WTC11 (cell line): ENCODE data around the gene STARD13.

Experiments used
- MAX ChIP-seq: sonication (generic); formaldehyde crosslinking; IDR thresholded peaks from 2 replicates; pipeline ENCODE4 v1.8.0; 2022; ENCODE audit warnings: mild to moderate bottlenecking, missing genetic modification reagents
- NR3C1 ChIP-seq: sonication (generic); formaldehyde crosslinking; conservative IDR thresholded peaks from 2 replicates; pipeline ENCODE4 v1.8.1; 2023; ENCODE audit warnings: low read depth, mild to moderate bottlenecking, missing genetic modification reagents
- ZMAT4 ChIP-seq: fragments of 250-450 bp; sonication (Bioruptor Pico); IDR thresholded peaks from 2 replicates; pipeline ENCODE4 v1.9.0; 2021; ENCODE audit warnings: mild to moderate bottlenecking
- ZNF232 ChIP-seq: sonication (generic); formaldehyde crosslinking; IDR thresholded peaks from 2 replicates; pipeline ENCODE4 v1.8.0; 2022; ENCODE audit warnings: mild to moderate bottlenecking, missing genetic modification reagents
- TF ChIP-seq, protein P1 (sequence below): fragments of 200-600 bp; IDR thresholded peaks from 2 replicates; pipeline ENCODE4 v1.8.0; 2022; ENCODE audit warnings: antibody characterized with exemption

GRCh38 chr13:33263484-33263883 is 22.1 kb downstream of the STARD13 start:
- TF ChIP-seq ZMAT4 (CRISPR knock-in tag) (no peak), MAX (no peak), NR3C1 (CRISPR knock-in tag) (no peak), ZNF232 (no peak)
- TF ChIP-seq, protein P1, sequence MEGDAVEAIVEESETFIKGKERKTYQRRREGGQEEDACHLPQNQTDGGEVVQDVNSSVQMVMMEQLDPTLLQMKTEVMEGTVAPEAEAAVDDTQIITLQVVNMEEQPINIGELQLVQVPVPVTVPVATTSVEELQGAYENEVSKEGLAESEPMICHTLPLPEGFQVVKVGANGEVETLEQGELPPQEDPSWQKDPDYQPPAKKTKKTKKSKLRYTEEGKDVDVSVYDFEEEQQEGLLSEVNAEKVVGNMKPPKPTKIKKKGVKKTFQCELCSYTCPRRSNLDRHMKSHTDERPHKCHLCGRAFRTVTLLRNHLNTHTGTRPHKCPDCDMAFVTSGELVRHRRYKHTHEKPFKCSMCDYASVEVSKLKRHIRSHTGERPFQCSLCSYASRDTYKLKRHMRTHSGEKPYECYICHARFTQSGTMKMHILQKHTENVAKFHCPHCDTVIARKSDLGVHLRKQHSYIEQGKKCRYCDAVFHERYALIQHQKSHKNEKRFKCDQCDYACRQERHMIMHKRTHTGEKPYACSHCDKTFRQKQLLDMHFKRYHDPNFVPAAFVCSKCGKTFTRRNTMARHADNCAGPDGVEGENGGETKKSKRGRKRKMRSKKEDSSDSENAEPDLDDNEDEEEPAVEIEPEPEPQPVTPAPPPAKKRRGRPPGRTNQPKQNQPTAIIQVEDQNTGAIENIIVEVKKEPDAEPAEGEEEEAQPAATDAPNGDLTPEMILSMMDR = no peak
